HG03558 (cell line): Measurements from ENCODE around the gene GPR107.

ENCODE experiments used
- ATAC-seq: cut with Tn5 transposase; IDR thresholded peaks from one replicate; pipeline ENCODE4 v1.9.1; 2021; ENCODE audit warnings: moderate number of reproducible peaks; ENCODE audit not compliant: unreplicated experiment; ENCODE audit errors: extremely low read depth

The GPR107 gene

GRCh38 chr9:130050462-130050861 lies 3.2 kb upstream of the GPR107 start:
- ATAC-seq: no peak

GRCh38 chr9:130051855-130052254 lies 1.9 kb upstream of the GPR107 start:
- ATAC-seq: no peak

- no peak for ATAC-seq
These were observed 600 bp upstream of the GPR107 start for GRCh38 chr9:130053109-130053503.

GRCh38 chr9:130054325-130054786 lies 650 bp downstream of the GPR107 start:
- no peak for ATAC-seq

GRCh38 chr9:130054820-130055219 lies 1.1 kb downstream of the GPR107 start:
- no peak for ATAC-seq

GRCh38 chr9:130058154-130058553 lies 4.4 kb downstream of the GPR107 start:
- ATAC-seq: no peak

- ATAC-seq: no peak
These were observed 5.2 kb downstream of the GPR107 start for GRCh38 chr9:130058887-130059286.

- ATAC-seq: no peak
These were observed 6.6 kb downstream of the GPR107 start for GRCh38 chr9:130060296-130060695.

- ATAC-seq: no peak
These were observed 9.0 kb downstream of the GPR107 start for GRCh38 chr9:130062750-130063149.

GRCh38 chr9:130064621-130065020 lies 10.9 kb downstream of the GPR107 start:
- no peak for ATAC-seq

GRCh38 chr9:130069048-130069447 lies 15.3 kb downstream of the GPR107 start:
- no peak for ATAC-seq

- no peak for ATAC-seq
These were observed 19.0 kb downstream of the GPR107 start for GRCh38 chr9:130072515-130073235.

- ATAC-seq: no peak
These were observed 19.7 kb downstream of the GPR107 start for GRCh38 chr9:130073373-130073772.

GRCh38 chr9:130078547-130078946 lies 24.8 kb downstream of the GPR107 start:
- ATAC-seq: no peak

GRCh38 chr9:130084337-130084736 lies 30.6 kb downstream of the GPR107 start:
- no peak for ATAC-seq

- ATAC-seq: no peak
These were observed 34.3 kb downstream of the GPR107 start for GRCh38 chr9:130088051-130088450.

- no peak for ATAC-seq
These were observed 35.4 kb downstream of the GPR107 start for GRCh38 chr9:130089141-130089540.

GRCh38 chr9:130090915-130091314 lies 37.2 kb downstream of the GPR107 start:
- no peak for ATAC-seq

GRCh38 chr9:130092910-130093309 lies 39.2 kb downstream of the GPR107 start:
- ATAC-seq: no peak

- ATAC-seq: no peak
These were observed 42.2 kb downstream of the GPR107 start for GRCh38 chr9:130095872-130096271.

- ATAC-seq: no peak
These were observed 47.0 kb downstream of the GPR107 start for GRCh38 chr9:130100681-130101080.

GRCh38 chr9:130101915-130102314 lies 48.2 kb downstream of the GPR107 start:
- no peak for ATAC-seq
